Prostate gland (tissue), 2 donors: ENCODE results near the gene TEC.

Experiments
- CTCF ChIP-seq, 4 experiments: fragments of 200-600 bp in 2 of 4; fragments of 450-650 bp in 2 of 4; sonication (generic) in 2 of 4; IDR thresholded peaks; 1 replicate in 3 of 4; 2 replicates in 1 of 4; pipeline ENCODE4 v1.5.1; 2016 to 2019; ENCODE audit warnings: antibody characterized with exemption in 4 of 4, mild to moderate bottlenecking in 2 of 4, moderate library complexity in 2 of 4
- POLR2A ChIP-seq: fragments of 450-650 bp; IDR thresholded peaks from one replicate; pipeline ENCODE4 v1.6.1; 2016; ENCODE audit warnings: antibody characterized with exemption, mild to moderate bottlenecking
- POLR2AphosphoS5 ChIP-seq: sonication (generic); formaldehyde crosslinking; IDR thresholded peaks from one replicate; pipeline ENCODE4 v1.6.1; 2017; ENCODE audit warnings: antibody characterized with exemption

GRCh38 chr4:48196758-48197504, 72.7 kb downstream of the TEC start:
- TF ChIP-seq CTCF (IDR thresholded peaks at IDR 0.05) (no peak), POLR2AphosphoS5 (no peak), POLR2A (no peak)
